Progenitor cell of endocrine pancreas (in vitro differentiated cells): Measurements from ENCODE around the gene ADTRP. TPM values are rescaled to one million over a fixed set of nuclear protein-coding genes. Genes with fewer than 3 reads are reported as not detected.

Experiments used
- DNase-seq: peaks from one replicate; pipeline ENCODE4 v3.0.0; 2021; ENCODE audit warnings: low spot score; ENCODE audit not compliant: unreplicated experiment
- H3K27ac Mint-ChIP-seq: 2 replicates; pipeline ENCODE4 v1.8.0; 2021; ENCODE audit warnings: mild to moderate bottlenecking, moderate library complexity, mixed read lengths
- H3K27me3 Mint-ChIP-seq: 2 replicates; pipeline ENCODE4 v1.8.0; 2021; ENCODE audit warnings: mixed read lengths
- H3K36me3 Mint-ChIP-seq: 2 replicates; pipeline ENCODE4 v1.8.0; 2022; ENCODE audit warnings: mixed read lengths; ENCODE audit not compliant: insufficient read depth
- H3K4me1 Mint-ChIP-seq: 2 replicates; pipeline ENCODE4 v1.8.0; 2021; ENCODE audit warnings: low read depth, mixed read lengths
- H3K4me3 Mint-ChIP-seq: 2 replicates; pipeline ENCODE4 v1.8.0; 2021; ENCODE audit warnings: low read depth, mild to moderate bottlenecking, moderate library complexity, mixed read lengths
- H3K9me3 Mint-ChIP-seq: 2 replicates; pipeline ENCODE4 v1.8.0; 2021; ENCODE audit warnings: low read depth, mixed read lengths
- CTCF ChIP-seq: fragments of 200-600 bp; sonication (generic); IDR thresholded peaks from one replicate; pipeline ENCODE4 v1.5.0; 2021; ENCODE audit warnings: antibody characterized with exemption, mild to moderate bottlenecking; ENCODE audit not compliant: unreplicated experiment
- total RNA-seq: library from RNA; stranded (reverse); gene quantifications from 2 replicates; pipeline ENCODE4 v1.2.1, GENCODE V29; 2021

The ADTRP gene
- total RNA-seq, 1 donor from 2014 or later: not detected

- Mint-ChIP-seq H3K36me3 (peaks cover 2% of the 10 kb centered on the region), H3K9me3 (peaks cover 21% of the 10 kb centered on the region), H3K4me1 (no peaks in the 10 kb centered on the region), H3K27ac (no peak overlapping the region), H3K27me3 (no peaks in the 10 kb centered on the region), H3K4me3 (no peak overlapping the region)
- DNase-seq: no peak
- no peak for TF ChIP-seq CTCF
These were observed 110.1 kb downstream of the ADTRP start for GRCh38 chr6:11668455-11668854.

- TF ChIP-seq CTCF: no peak
- H3K27me3 Mint-ChIP-seq: no peaks in the 10 kb centered on the region
- peaks cover 21% of the 10 kb centered on the region for H3K9me3 Mint-ChIP-seq
- H3K4me3 Mint-ChIP-seq: no peak overlapping the region
- no peak for DNase-seq
- no peaks in the 10 kb centered on the region for H3K4me1 Mint-ChIP-seq
- no peak overlapping the region for H3K27ac Mint-ChIP-seq
- peaks cover 2% of the 10 kb centered on the region for H3K36me3 Mint-ChIP-seq
These were observed 110.7 kb downstream of the ADTRP start for GRCh38 chr6:11667876-11668275.

- no peaks in the 10 kb centered on the region for H3K4me1 Mint-ChIP-seq
- H3K36me3 Mint-ChIP-seq: peaks cover 2% of the 10 kb centered on the region
- H3K4me3 Mint-ChIP-seq: no peak overlapping the region
- no peaks in the 10 kb centered on the region for H3K27me3 Mint-ChIP-seq
- peaks cover 19% of the 10 kb centered on the region for H3K9me3 Mint-ChIP-seq
- no peak for TF ChIP-seq CTCF
- no peak for DNase-seq
- H3K27ac Mint-ChIP-seq: no peak overlapping the region
These were observed 112.8 kb downstream of the ADTRP start for GRCh38 chr6:11665604-11666326.

Other genes starting within 250 kb of the ADTRP start
- gene TMEM170B, start 241.1 kb downstream of the ADTRP start, total RNA-seq: 7.3 and 7.6 TPM in 2 replicates
- 29.8 and 35.7 TPM in 2 replicates for gene HIVEP1, start 233.5 kb upstream of the ADTRP start, total RNA-seq